C4-2B (cell line): ENCODE measurements around the gene THAP7.

Experiments used
- CTCF ChIP-seq: fragments of 450-650 bp; conservative IDR thresholded peaks from 2 replicates; pipeline ENCODE4 v1.5.1; 2017; ENCODE audit warnings: mild to moderate bottlenecking
- ZFX ChIP-seq: fragments of 450-650 bp; IDR thresholded peaks from 2 replicates; pipeline ENCODE4 v1.6.1; 2017

- no peak for TF ChIP-seq CTCF
- no peak for TF ChIP-seq ZFX
Observed at GRCh38 chr22:21016644-21017420, 14.9 kb upstream of the THAP7 start.
